Upper lobe of left lung (tissue), 6 donors: ENCODE results near the gene COX17. TPM values are rescaled to one million over a fixed set of nuclear protein-coding genes. Genes with fewer than 3 reads are reported as not detected.
A peak's percentile ranks its signal among the peaks of the same experiment; 100 is the strongest.

ENCODE experiments used
- ATAC-seq, 2 donors: fragments of 200-7000 bp; cut with Tn5 transposase; one replicate each; pipeline ENCODE4 v1.9.1; 2022; ENCODE audit warnings: mild to moderate bottlenecking in 2 of 2, moderate library complexity in 2 of 2; ENCODE audit not compliant: low FRiP score in 2 of 2
- DNase-seq, 2 donors: peaks; one replicate each; pipeline ENCODE4 v3.0.0-alpha.2; 2019 to 2020
- H3K27ac ChIP-seq, 4 donors: fragments of 200-600 bp; sonication (generic); one replicate each; pipeline ENCODE4 v1.5.1; 2016 to 2019
- H3K27me3 ChIP-seq, 4 donors: fragments of 200-600 bp; sonication (generic); one replicate each; pipeline ENCODE4 v1.5.1; 2017 to 2019
- H3K36me3 ChIP-seq, 4 donors: fragments of 200-600 bp; sonication (generic); one replicate each; pipeline ENCODE4 v1.5.1; 2016 to 2019
- H3K4me1 ChIP-seq, 4 donors: fragments of 200-600 bp; sonication (generic); one replicate each; pipeline ENCODE4 v1.5.1; 2018 to 2019
- H3K4me3 ChIP-seq, 4 donors: fragments of 200-600 bp; sonication (generic); one replicate each; pipeline ENCODE4 v1.5.1; 2017 to 2019; ENCODE audit warnings: mild to moderate bottlenecking in 2 of 4, moderate library complexity in 1 of 4
- H3K9me3 ChIP-seq, 4 donors: fragments of 200-600 bp; sonication (generic); one replicate each; pipeline ENCODE4 v1.5.1; 2018 to 2019
- EP300 ChIP-seq, 4 donors: sonication (generic); formaldehyde crosslinking; IDR thresholded peaks; one replicate each; pipeline ENCODE4 v1.5.1; 2017; ENCODE audit warnings: antibody characterized with exemption in 4 of 4, control low read depth in 2 of 4
- POLR2A ChIP-seq, 4 donors: fragments of 450-650 bp; IDR thresholded peaks; one replicate each; pipeline ENCODE4 v1.5.1; 2016 to 2017; ENCODE audit warnings: antibody characterized with exemption in 4 of 4, mild to moderate bottlenecking in 2 of 4
- POLR2AphosphoS5 ChIP-seq, 2 donors: sonication (generic); formaldehyde crosslinking; IDR thresholded peaks; one replicate each; pipeline ENCODE4 v1.5.1; 2017; ENCODE audit warnings: antibody characterized with exemption in 2 of 2
- WGBS, 2 donors: methylation state at CpG; one replicate each; pipeline ENCODE4 v1.1.5; 2017 to 2018; 5-methylcytosine and 5-hydroxymethylcytosine counted together
- total RNA-seq, 6 donors: library from RNA; depleted of rRNA in 4 of 6; stranded (reverse); fragments of >200 nt in 4 of 6; gene quantifications; one replicate each; pipeline versions ENCODE4 v1.1.0 to v1.2.1, GENCODE V29; 2016 to 2021
- TF ChIP-seq, protein P1 (sequence below), 6 experiments: fragments of 450-650 bp in 4 of 6; fragments of 200-600 bp in 2 of 6; sonication (generic) in 2 of 6; IDR thresholded peaks; one replicate each; pipeline ENCODE4 v1.5.1; 2016 to 2019; ENCODE audit warnings: antibody characterized with exemption in 6 of 6
- donor health status: DM: no; HTN: no; CAD: no; lungs with moderate emphysema.
- donor health status: DM: no; HTN: yes; CAD: no; lungs with severe emphysema.

COX17 gene
- total RNA-seq, 6 donors from 2014 or later: 32.3 to 60.8 (median 51.8) TPM

DNA sequence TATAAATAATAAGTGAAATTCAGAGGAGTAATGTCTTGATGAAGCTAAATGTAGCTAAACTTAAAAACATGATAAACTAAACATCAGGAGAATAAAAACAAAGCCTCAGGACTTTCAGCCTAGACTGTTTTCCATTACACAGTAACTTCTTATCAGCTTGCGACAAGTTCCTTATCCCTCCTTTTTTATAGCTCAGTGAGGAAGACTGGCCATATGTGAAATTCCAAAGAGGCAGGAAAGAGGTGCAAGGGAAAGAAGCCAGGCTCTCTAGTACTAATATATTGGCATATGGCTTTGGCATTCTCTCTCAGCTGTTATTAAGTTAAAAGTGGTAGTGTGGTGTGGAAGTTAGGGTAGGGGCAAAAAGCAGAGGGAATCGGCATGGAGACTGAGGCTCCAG, 4.4 kb downstream of the COX17 start:
- Histone ChIP-seq H3K36me3 (peaks cover 4 to 57% (median 16%) of the 10 kb centered on the region in 4 donors), H3K4me3 (no peak overlapping the region), H3K27ac (peak overlapping the region in 2 of 4 donors; percentile 1 to 58), H3K4me1 (peaks cover 19 to 31% (median 22%) of the 10 kb centered on the region in 4 donors), H3K9me3 (no peaks in the 10 kb centered on the region), H3K27me3 (no peaks in the 10 kb centered on the region)
- ATAC-seq (no peak), DNase-seq (no peak)
- TF ChIP-seq POLR2AphosphoS5 (IDR thresholded peaks at IDR 0.05): no peak
- no peak for TF ChIP-seq POLR2A (IDR thresholded peaks at IDR 0.05)
- TF ChIP-seq, protein P1, sequence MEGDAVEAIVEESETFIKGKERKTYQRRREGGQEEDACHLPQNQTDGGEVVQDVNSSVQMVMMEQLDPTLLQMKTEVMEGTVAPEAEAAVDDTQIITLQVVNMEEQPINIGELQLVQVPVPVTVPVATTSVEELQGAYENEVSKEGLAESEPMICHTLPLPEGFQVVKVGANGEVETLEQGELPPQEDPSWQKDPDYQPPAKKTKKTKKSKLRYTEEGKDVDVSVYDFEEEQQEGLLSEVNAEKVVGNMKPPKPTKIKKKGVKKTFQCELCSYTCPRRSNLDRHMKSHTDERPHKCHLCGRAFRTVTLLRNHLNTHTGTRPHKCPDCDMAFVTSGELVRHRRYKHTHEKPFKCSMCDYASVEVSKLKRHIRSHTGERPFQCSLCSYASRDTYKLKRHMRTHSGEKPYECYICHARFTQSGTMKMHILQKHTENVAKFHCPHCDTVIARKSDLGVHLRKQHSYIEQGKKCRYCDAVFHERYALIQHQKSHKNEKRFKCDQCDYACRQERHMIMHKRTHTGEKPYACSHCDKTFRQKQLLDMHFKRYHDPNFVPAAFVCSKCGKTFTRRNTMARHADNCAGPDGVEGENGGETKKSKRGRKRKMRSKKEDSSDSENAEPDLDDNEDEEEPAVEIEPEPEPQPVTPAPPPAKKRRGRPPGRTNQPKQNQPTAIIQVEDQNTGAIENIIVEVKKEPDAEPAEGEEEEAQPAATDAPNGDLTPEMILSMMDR (IDR thresholded peaks at IDR 0.05): no peak
- TF ChIP-seq EP300 (IDR thresholded peaks at IDR 0.05): no peak
- 81 to 84% methylated on average over 2 of the region's 2 CpGs for WGBS, 2 donors

DNA sequence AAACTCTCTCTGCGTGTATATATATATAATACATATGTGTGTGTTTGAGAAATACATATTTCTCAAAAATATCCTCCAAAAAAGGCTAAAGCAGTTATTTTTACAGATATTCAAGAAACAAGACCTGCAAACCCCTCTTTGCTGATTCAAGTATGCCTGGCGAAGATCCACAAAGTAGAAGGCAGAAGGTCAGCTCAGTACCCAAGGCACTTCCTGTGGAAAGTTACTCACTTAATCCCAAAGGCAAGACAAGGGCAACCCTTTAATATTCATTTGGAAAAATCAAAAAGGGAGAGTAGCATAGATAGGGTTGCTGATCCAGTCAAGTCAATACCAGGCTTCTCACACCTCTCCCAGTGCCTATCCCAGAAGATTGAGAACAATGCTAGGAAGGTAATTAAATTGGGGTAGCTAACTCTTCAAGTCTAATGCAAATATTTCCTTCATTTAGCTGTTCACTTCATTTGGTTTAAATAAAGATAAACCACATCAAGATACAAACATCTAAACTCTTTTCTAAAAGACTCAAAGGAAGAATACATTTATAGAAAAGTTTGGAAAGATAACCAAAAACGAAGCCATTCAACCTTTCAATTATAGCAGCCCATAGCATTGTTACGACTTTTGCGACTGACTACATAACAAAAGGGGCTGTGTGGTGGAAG, 7.2 kb downstream of the COX17 start:
- WGBS, 2 donors: 90 to 91% methylated on average over 5 of the region's 5 CpGs
- DNase-seq (no peak), ATAC-seq (no peak)
- Histone ChIP-seq H3K9me3 (no peaks in the 10 kb centered on the region), H3K4me1 (peaks cover 5 to 14% (median 9%) of the 10 kb centered on the region in 4 donors), H3K4me3 (no peak overlapping the region), H3K27me3 (no peaks in the 10 kb centered on the region), H3K27ac (peak overlapping the region in 2 of 4 donors; percentile 51 to 71), H3K36me3 (peaks cover 4 to 59% (median 16%) of the 10 kb centered on the region in 4 donors)
- TF ChIP-seq EP300 (IDR thresholded peaks at IDR 0.05) (no peak), POLR2A (IDR thresholded peaks at IDR 0.05) (no peak), POLR2AphosphoS5 (IDR thresholded peaks at IDR 0.05) (no peak)
- TF ChIP-seq, protein P1 (IDR thresholded peaks at IDR 0.05): no peak

DNA sequence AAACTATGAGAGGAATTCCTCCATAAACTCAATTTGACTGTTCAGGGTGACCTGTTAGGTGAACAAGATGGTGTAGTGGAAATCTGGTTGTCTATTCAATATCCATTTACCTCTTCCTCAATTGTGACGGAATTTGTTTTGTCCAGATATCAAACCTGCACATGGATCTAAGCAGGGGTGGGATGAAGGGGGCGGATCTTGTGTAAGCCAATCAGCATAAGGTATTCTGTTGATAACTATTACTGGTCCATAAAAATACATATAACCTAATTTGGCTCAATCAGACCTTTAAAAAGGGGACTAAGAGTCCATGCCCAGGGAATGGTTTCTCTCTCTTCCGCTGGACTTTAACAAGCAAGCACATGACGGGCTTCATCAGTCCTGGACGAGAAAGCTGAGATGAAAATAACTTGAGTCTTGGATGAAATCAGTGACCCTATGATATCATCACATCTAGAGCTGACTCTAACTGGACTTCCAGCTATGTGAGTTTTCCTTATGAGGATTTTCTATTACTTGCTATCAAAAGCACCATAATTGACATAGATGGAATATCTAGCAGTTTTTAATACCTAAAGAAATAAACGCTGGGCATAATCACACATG, 11.1 kb downstream of the COX17 start:
- TF ChIP-seq, protein P1 (IDR thresholded peaks at IDR 0.05): no peak
- TF ChIP-seq POLR2A (IDR thresholded peaks at IDR 0.05): no peak
- TF ChIP-seq EP300 (IDR thresholded peaks at IDR 0.05): no peak
- TF ChIP-seq POLR2AphosphoS5 (IDR thresholded peaks at IDR 0.05): no peak
- ATAC-seq (no peak), DNase-seq (no peak)
- no peak overlapping the region for H3K27ac ChIP-seq
- H3K9me3 ChIP-seq: no peaks in the 10 kb centered on the region
- 92 to 94% methylated on average over 6 of the region's 6 CpGs for WGBS, 2 donors
- no peak overlapping the region for H3K4me3 ChIP-seq
- peaks cover 0 to 22% (median 2%) of the 10 kb centered on the region in 4 donors for H3K36me3 ChIP-seq
- peaks cover 6 to 9% (median 8%) of the 10 kb centered on the region in 4 donors for H3K4me1 ChIP-seq
- no peaks in the 10 kb centered on the region for H3K27me3 ChIP-seq

DNA sequence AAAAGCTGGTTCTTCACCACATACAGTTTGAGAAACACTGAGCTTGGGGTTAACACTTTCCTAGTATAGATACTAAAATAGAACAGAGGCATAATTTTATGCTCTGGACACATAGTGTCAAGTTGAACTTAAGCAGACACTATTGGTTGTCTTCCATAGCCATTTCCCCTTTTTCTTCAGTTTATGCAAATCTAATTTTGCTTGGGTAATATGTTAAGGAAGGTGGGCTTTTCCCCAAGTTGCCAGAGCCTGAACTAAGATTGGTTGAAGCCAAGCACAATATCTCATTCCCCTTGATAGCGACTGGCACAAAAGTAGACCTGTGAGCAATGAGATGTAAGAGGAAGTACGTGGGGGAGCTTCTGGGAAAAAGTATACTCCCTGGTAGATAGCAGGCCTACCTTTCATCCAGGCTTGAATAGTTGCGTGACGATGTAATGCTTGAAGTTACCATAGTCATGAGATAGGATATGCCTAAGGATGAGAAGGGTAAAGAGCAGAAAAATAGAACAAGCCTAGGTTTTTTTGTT, 12.3 kb downstream of the COX17 start:
- Histone ChIP-seq H3K9me3 (no peaks in the 10 kb centered on the region), H3K36me3 (peaks cover 0 to 20% (median 0%) of the 10 kb centered on the region in 4 donors), H3K4me3 (no peak overlapping the region), H3K27ac (no peak overlapping the region), H3K27me3 (no peaks in the 10 kb centered on the region), H3K4me1 (peaks cover 5 to 9% (median 7%) of the 10 kb centered on the region in 4 donors)
- TF ChIP-seq POLR2AphosphoS5 (IDR thresholded peaks at IDR 0.05): no peak
- DNase-seq: no peak
- WGBS, 2 donors: 87% methylated on average over 4 of the region's 4 CpGs
- ATAC-seq: no peak

DNA sequence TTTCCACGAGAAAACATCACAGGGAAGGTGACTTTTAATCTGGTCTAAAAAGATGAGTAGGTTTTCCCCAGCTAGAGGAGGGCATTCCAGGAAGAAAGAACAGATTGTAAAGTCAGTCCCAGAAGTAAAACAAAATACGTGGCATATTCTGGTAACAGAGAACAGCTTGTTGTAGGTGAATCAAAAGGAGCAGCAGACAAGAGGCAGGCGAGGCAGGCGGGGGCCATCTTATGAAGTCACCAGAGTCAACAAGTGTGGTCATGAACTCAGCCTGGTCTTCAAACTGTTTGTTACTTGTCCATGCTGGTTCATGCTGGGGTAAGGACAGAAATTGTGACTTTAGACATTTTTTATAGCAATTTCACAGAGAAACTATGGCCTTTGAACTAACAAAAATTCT, 12.8 kb downstream of the COX17 start:
- Histone ChIP-seq H3K4me3 (no peak overlapping the region), H3K27me3 (no peaks in the 10 kb centered on the region), H3K4me1 (peaks cover 0 to 8% (median 7%) of the 10 kb centered on the region in 4 donors), H3K27ac (no peak overlapping the region), H3K36me3 (peaks cover 0 to 17% (median 0%) of the 10 kb centered on the region in 4 donors), H3K9me3 (no peaks in the 10 kb centered on the region)
- 81 to 88% methylated on average over 4 of the region's 4 CpGs for WGBS, 2 donors
- no peak for ATAC-seq
- TF ChIP-seq POLR2A (IDR thresholded peaks at IDR 0.05) (no peak), POLR2AphosphoS5 (IDR thresholded peaks at IDR 0.05) (no peak), EP300 (IDR thresholded peaks at IDR 0.05) (no peak)
- DNase-seq: no peak
